ENCODE measurements around the gene THBS3. TPM values are rescaled to one million over a fixed set of nuclear protein-coding genes. Genes with fewer than 3 reads are reported as not detected.

THBS3 gene
- total and polyA plus RNA-seq, 9 of the 15 experiments (the other 6 are each of a cell fraction or from before 2014, with no cell fraction given), result 0.59 to 8.3 (median 3.2) TPM

DNA sequence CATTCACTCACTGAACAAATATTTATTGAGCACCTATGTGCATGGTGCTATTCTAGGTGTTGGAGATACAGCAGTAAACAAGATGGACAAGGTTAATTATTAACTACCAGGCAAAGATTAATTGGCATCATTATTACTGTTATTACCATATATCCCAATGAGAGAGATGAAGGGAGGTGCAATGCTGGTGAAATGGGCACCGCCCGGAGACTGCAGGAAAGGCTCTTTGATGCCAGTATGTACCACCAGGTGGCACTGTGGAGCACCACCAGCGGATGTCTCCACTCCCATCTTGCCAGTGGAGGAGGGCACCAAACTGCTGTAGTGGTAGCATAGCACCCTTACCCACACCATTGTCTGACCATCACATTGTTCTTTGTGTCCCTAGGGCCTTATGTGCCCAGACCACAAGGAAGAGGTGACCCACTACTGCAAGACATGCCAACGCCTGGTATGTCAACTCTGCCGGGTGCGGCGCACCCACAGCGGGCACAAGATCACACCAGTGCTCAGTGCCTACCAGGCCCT is 31.1 kb downstream of the THBS3 start (continued):
- TF ChIP-seq HMG20A (CRISPR knock-in tag; conservative IDR thresholded peaks at IDR 0.05) (no peak), XRCC4 (IDR thresholded peaks at IDR 0.05; ENCODE audit: extremely low read depth, insufficient read depth, insufficient read length) (no peak), NBN (IDR thresholded peaks at IDR 0.05; ENCODE audit: low read depth) (no peak), NFE2 (IDR thresholded peaks at IDR 0.05; ENCODE audit: low read depth) (no peak), STAG1 (CRISPR knock-in tag; IDR thresholded peaks at IDR 0.05; ENCODE audit: borderline replicate concordance) (peak; percentile 56; the same call in 1 of the 2 replicates), KAT2B (IDR thresholded peaks at IDR 0.05; ENCODE audit: low read depth, low read length) (no peak), ZSCAN29 (IDR thresholded peaks at IDR 0.05) (no peak), KAT8 (IDR thresholded peaks at IDR 0.05; ENCODE audit: low read depth) (no peak), GATAD2A (IDR thresholded peaks at IDR 0.05) (0 out of 2 replicates have a peak, but pooled peaks have one; percentile 37), YY1 (IDR thresholded peaks at IDR 0.05; ENCODE audit: borderline replicate concordance in 1 of 3, control insufficient read depth in 1 of 3, extremely low read depth in 1 of 3, insufficient read depth in 3 of 3, insufficient read length in 1 of 3, insufficient replicate concordance in 2 of 3, low read depth in 1 of 3, low read length in 2 of 3) (peak in 2 of 3 experiments; percentile 36), ZNF444 (CRISPR knock-in tag; IDR thresholded peaks at IDR 0.05) (no peak), RBM22 (IDR thresholded peaks at IDR 0.05; ENCODE audit: low read depth, low read length, poor library complexity, severe bottlenecking) (no peak)
- TF ChIP-seq, protein P1, sequence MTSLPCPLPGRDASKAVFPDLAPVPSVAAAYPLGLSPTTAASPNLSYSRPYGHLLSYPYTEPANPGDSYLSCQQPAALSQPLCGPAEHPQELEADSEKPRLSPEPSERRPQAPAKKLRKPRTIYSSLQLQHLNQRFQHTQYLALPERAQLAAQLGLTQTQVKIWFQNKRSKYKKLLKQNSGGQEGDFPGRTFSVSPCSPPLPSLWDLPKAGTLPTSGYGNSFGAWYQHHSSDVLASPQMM (CRISPR knock-in tag; IDR thresholded peaks at IDR 0.05), result no peak
- TF ChIP-seq, protein P2, sequence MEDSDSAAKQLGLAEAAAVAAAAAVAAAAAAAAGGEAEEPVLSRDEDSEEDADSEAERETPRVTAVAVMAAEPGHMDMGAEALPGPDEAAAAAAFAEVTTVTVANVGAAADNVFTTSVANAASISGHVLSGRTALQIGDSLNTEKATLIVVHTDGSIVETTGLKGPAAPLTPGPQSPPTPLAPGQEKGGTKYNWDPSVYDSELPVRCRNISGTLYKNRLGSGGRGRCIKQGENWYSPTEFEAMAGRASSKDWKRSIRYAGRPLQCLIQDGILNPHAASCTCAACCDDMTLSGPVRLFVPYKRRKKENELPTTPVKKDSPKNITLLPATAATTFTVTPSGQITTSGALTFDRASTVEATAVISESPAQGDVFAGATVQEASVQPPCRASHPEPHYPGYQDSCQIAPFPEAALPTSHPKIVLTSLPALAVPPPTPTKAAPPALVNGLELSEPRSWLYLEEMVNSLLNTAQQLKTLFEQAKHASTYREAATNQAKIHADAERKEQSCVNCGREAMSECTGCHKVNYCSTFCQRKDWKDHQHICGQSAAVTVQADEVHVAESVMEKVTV (CRISPR knock-in tag; IDR thresholded peaks at IDR 0.05), result 0 out of 2 replicates have a peak, but pooled peaks have one; percentile 35
- TF ChIP-seq, protein P3, sequence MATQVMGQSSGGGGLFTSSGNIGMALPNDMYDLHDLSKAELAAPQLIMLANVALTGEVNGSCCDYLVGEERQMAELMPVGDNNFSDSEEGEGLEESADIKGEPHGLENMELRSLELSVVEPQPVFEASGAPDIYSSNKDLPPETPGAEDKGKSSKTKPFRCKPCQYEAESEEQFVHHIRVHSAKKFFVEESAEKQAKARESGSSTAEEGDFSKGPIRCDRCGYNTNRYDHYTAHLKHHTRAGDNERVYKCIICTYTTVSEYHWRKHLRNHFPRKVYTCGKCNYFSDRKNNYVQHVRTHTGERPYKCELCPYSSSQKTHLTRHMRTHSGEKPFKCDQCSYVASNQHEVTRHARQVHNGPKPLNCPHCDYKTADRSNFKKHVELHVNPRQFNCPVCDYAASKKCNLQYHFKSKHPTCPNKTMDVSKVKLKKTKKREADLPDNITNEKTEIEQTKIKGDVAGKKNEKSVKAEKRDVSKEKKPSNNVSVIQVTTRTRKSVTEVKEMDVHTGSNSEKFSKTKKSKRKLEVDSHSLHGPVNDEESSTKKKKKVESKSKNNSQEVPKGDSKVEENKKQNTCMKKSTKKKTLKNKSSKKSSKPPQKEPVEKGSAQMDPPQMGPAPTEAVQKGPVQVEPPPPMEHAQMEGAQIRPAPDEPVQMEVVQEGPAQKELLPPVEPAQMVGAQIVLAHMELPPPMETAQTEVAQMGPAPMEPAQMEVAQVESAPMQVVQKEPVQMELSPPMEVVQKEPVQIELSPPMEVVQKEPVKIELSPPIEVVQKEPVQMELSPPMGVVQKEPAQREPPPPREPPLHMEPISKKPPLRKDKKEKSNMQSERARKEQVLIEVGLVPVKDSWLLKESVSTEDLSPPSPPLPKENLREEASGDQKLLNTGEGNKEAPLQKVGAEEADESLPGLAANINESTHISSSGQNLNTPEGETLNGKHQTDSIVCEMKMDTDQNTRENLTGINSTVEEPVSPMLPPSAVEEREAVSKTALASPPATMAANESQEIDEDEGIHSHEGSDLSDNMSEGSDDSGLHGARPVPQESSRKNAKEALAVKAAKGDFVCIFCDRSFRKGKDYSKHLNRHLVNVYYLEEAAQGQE (IDR thresholded peaks at IDR 0.05; ENCODE audit: borderline replicate concordance), result peak; percentile 71
- TF ChIP-seq, protein P3 (CRISPR knock-in tag; IDR thresholded peaks at IDR 0.05; ENCODE audit: low read depth), result no peak
